ENCODE results near the gene TPPP2. TPM values are rescaled to one million over a fixed set of nuclear protein-coding genes. Genes with fewer than 3 reads are reported as not detected.
A peak's percentile ranks its signal among the peaks of the same experiment; 100 is the strongest.

Gene TPPP2
- total RNA-seq, 1 experiment from 2014 or later, result not detected

GRCh38 chr14:21060614-21061346, 30.8 kb downstream of the TPPP2 start:
- no TSS peak for BruUV-seq (replicated peaks)
- ChIA-PET POLR2A (ENCODE audit: low non-redundant PET) (no interaction called here), CTCF (no interaction called here)
- Histone ChIP-seq H3K27me3 (replicated peaks; ENCODE audit: insufficient read depth, low read depth, low read length, poor library complexity) (no peaks in the 10 kb centered on the region), H3K4me3 (ENCODE audit: low read depth, low read length, poor library complexity, severe bottlenecking) (no peak overlapping the region), H3K27ac (ENCODE audit: low read depth, low read length, poor library complexity, severe bottlenecking) (no peak overlapping the region), H3K4me1 (ENCODE audit: insufficient read depth, low read length, poor library complexity, severe bottlenecking) (peaks cover 7% of the 10 kb centered on the region), H3K36me3 (ENCODE audit: insufficient read depth, low read length, poor library complexity, severe bottlenecking) (no peaks in the 10 kb centered on the region), H3K9me3 (ENCODE audit: low read depth, low read length, poor library complexity, severe bottlenecking) (no peaks in the 10 kb centered on the region)
- no peak for TF ChIP-seq EZH2 (IDR thresholded peaks at IDR 0.05; ENCODE audit: borderline replicate concordance, low read depth, low read length, poor library complexity, severe bottlenecking)
- TF ChIP-seq, protein P1, sequence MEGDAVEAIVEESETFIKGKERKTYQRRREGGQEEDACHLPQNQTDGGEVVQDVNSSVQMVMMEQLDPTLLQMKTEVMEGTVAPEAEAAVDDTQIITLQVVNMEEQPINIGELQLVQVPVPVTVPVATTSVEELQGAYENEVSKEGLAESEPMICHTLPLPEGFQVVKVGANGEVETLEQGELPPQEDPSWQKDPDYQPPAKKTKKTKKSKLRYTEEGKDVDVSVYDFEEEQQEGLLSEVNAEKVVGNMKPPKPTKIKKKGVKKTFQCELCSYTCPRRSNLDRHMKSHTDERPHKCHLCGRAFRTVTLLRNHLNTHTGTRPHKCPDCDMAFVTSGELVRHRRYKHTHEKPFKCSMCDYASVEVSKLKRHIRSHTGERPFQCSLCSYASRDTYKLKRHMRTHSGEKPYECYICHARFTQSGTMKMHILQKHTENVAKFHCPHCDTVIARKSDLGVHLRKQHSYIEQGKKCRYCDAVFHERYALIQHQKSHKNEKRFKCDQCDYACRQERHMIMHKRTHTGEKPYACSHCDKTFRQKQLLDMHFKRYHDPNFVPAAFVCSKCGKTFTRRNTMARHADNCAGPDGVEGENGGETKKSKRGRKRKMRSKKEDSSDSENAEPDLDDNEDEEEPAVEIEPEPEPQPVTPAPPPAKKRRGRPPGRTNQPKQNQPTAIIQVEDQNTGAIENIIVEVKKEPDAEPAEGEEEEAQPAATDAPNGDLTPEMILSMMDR (conservative IDR thresholded peaks at IDR 0.05; ENCODE audit: low read depth, low read length), result no peak
- no peak for DNase-seq (ENCODE audit: low spot score)
- intact Hi-C loops (cut with micrococcal nuclease; ENCODE audit: unreplicated experiment), result no loop called here

DNA sequence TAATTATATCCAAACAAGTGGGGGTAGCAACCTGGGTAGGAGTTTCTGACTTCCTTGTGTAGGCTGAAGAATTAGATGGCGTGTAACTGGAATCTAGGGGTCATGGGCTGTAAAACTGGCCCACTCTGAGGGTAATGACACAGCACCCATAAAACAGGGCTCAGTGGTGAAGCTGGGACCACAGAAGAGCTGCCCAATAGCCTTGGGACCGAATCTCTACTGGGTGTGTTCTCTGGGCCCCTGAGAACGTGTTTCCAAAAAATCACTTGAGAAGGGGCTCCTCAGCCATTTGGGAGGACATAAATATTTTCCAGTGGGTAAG, 31.3 kb downstream of the TPPP2 start:
- no TSS peak for BruUV-seq (replicated peaks)

DNA sequence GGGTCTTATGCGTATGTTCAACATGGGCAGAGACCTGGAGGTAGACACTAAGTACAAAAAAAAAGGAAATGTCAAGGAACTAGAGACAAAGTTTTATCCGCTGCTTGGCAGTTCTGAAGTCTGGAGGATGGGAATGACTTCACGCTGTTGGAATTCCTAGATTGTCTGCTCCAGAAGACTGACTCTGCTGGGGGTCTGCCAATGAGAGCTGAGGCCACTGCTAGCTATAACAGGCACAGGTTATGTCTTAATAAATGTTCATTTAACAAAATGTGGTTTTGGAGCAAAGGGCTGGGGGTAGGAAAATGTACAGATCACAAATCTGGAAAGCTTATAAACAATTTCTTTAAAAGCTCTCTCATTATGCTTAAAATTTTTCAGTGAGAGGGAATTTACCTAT, 33.5 kb downstream of the TPPP2 start:
- CTCF ChIA-PET, result interaction anchor here (1.1 kb wide), 1 partner anchor 49 kb away, joined by 6 read pairs; no protein-coding TSS in a partner anchor
- H3K27ac ChIP-seq (ENCODE audit: low read depth, low read length, poor library complexity, severe bottlenecking), result no peak overlapping the region
- H3K9me3 ChIP-seq (ENCODE audit: low read depth, low read length, poor library complexity, severe bottlenecking), result no peaks in the 10 kb centered on the region
- DNase-seq (ENCODE audit: low spot score), result peak; percentile 62
- no TSS peak for BruUV-seq (replicated peaks)
- H3K4me1 ChIP-seq (ENCODE audit: insufficient read depth, low read length, poor library complexity, severe bottlenecking), result peaks cover 7% of the 10 kb centered on the region
- no peak for TF ChIP-seq EZH2 (IDR thresholded peaks at IDR 0.05; ENCODE audit: borderline replicate concordance, low read depth, low read length, poor library complexity, severe bottlenecking)
- TF ChIP-seq, protein P1 (conservative IDR thresholded peaks at IDR 0.05; ENCODE audit: low read depth, low read length), result no peak
- H3K4me3 ChIP-seq (ENCODE audit: low read depth, low read length, poor library complexity, severe bottlenecking), result no peak overlapping the region
- no peaks in the 10 kb centered on the region for H3K27me3 ChIP-seq (replicated peaks; ENCODE audit: insufficient read depth, low read depth, low read length, poor library complexity)
- no peaks in the 10 kb centered on the region for H3K36me3 ChIP-seq (ENCODE audit: insufficient read depth, low read length, poor library complexity, severe bottlenecking)
- intact Hi-C loops (cut with micrococcal nuclease; ENCODE audit: unreplicated experiment), result no loop called here
- POLR2A ChIA-PET (ENCODE audit: low non-redundant PET), result no interaction called here

More for the DNA sequence above, 31.3 kb downstream of the TPPP2 start:
- POLR2A ChIA-PET (ENCODE audit: low non-redundant PET), result no interaction called here
- no peak overlapping the region for H3K4me3 ChIP-seq (ENCODE audit: low read depth, low read length, poor library complexity, severe bottlenecking)
- H3K4me1 ChIP-seq (ENCODE audit: insufficient read depth, low read length, poor library complexity, severe bottlenecking), result peaks cover 7% of the 10 kb centered on the region
- H3K36me3 ChIP-seq (ENCODE audit: insufficient read depth, low read length, poor library complexity, severe bottlenecking), result no peaks in the 10 kb centered on the region
- CTCF ChIA-PET, result no interaction called here
- no peak overlapping the region for H3K27ac ChIP-seq (ENCODE audit: low read depth, low read length, poor library complexity, severe bottlenecking)
- no peak for DNase-seq (ENCODE audit: low spot score)
- intact Hi-C loops (cut with micrococcal nuclease; ENCODE audit: unreplicated experiment), result no loop called here
- no peak for TF ChIP-seq EZH2 (IDR thresholded peaks at IDR 0.05; ENCODE audit: borderline replicate concordance, low read depth, low read length, poor library complexity, severe bottlenecking)
- TF ChIP-seq, protein P1 (conservative IDR thresholded peaks at IDR 0.05; ENCODE audit: low read depth, low read length), result no peak
- H3K9me3 ChIP-seq (ENCODE audit: low read depth, low read length, poor library complexity, severe bottlenecking), result no peaks in the 10 kb centered on the region
- no peaks in the 10 kb centered on the region for H3K27me3 ChIP-seq (replicated peaks; ENCODE audit: insufficient read depth, low read depth, low read length, poor library complexity)
